Measurements from ENCODE around the gene KLF15.

The KLF15 gene

GRCh38 chr3:126303272-126303671 is 53.9 kb downstream of the KLF15 start:
- no peaks in the 10 kb centered on the region for H4K20me1 ChIP-seq (ENCODE audit: control insufficient read depth, insufficient read depth, low read depth, low read length)
- no peak overlapping the region for H3K4me2 ChIP-seq (ENCODE audit: low read length)
- no peak overlapping the region for H3K27ac ChIP-seq (ENCODE audit: low read depth, low read length)
- no peaks in the 10 kb centered on the region for H3K79me2 ChIP-seq (ENCODE audit: control insufficient read depth, low read length)
- peaks cover 11% of the 10 kb centered on the region; the same call in 1 of the 2 replicates for H3K9me3 ChIP-seq (ENCODE audit: control insufficient read depth, insufficient read depth, low read length)
- no peaks in the 10 kb centered on the region; the same call in 1 of the 2 replicates for H3F3A ChIP-seq (ENCODE audit: control insufficient read depth, insufficient read depth)
- H3K9me2 ChIP-seq (replicated peaks; ENCODE audit: control insufficient read depth, low read length) = no peaks in the 10 kb centered on the region
- peaks cover 6% of the 10 kb centered on the region for H3K4me1 ChIP-seq (ENCODE audit: control insufficient read depth, low read length)
- no peak overlapping the region for H3K4me3 ChIP-seq (ENCODE audit: low read length)
- TF ChIP-seq EZH2phosphoT487 (IDR thresholded peaks at IDR 0.05; ENCODE audit: borderline replicate concordance, low read length) = no peak
- TF ChIP-seq, protein P1, sequence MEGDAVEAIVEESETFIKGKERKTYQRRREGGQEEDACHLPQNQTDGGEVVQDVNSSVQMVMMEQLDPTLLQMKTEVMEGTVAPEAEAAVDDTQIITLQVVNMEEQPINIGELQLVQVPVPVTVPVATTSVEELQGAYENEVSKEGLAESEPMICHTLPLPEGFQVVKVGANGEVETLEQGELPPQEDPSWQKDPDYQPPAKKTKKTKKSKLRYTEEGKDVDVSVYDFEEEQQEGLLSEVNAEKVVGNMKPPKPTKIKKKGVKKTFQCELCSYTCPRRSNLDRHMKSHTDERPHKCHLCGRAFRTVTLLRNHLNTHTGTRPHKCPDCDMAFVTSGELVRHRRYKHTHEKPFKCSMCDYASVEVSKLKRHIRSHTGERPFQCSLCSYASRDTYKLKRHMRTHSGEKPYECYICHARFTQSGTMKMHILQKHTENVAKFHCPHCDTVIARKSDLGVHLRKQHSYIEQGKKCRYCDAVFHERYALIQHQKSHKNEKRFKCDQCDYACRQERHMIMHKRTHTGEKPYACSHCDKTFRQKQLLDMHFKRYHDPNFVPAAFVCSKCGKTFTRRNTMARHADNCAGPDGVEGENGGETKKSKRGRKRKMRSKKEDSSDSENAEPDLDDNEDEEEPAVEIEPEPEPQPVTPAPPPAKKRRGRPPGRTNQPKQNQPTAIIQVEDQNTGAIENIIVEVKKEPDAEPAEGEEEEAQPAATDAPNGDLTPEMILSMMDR (IDR thresholded peaks at IDR 0.05; ENCODE audit: low read depth, low read length, poor library complexity, severe bottlenecking) = no peak
- no peaks in the 10 kb centered on the region for H3K27me3 ChIP-seq (ENCODE audit: control insufficient read depth, low read length)
- no peaks in the 10 kb centered on the region for H3K36me3 ChIP-seq (ENCODE audit: control insufficient read depth, low read length)

DNA sequence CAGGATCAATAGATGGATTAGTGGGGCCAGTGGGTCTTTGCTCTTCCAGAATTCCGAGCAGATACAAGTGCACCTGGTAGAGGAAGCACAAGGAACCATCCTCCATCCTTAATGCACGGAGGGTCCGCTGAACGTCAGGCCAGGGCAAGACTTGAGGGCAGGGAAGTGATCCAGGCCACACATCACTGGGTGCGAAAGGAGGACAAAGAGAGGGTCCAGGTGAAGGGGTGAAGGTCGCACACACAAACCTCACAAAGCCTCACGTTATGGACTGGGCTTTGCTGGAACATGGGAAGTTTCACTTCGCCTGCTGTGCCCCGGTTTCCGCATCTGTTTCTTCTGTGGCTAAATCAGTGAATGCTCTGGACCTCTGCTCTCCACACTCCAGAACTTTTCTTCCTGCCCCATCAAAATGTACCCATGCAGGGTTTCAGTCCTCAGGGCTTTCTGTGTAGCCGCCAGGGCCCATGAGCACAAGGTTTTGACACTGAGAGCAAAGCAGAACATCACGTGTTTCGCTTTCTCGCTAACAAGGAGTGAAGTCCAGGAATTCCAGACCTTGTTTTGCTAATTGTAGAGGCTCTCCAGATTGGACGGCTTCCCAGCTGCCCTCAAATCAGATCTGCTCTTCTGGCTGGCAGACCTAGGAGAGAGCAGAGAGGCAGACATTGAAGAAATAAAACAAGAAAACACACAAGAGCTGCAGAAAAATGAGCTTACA is 56.3 kb downstream of the KLF15 start:
- no peak for TF ChIP-seq EZH2phosphoT487 (IDR thresholded peaks at IDR 0.05; ENCODE audit: borderline replicate concordance, low read length)
- TF ChIP-seq, protein P1 (IDR thresholded peaks at IDR 0.05; ENCODE audit: low read depth, low read length, poor library complexity, severe bottlenecking) = no peak
- no peak overlapping the region for H3K4me3 ChIP-seq (ENCODE audit: low read length)
- H3K27ac ChIP-seq (ENCODE audit: low read depth, low read length) = no peak overlapping the region
- H3K4me2 ChIP-seq (ENCODE audit: low read length) = no peak overlapping the region
- H3K9me2 ChIP-seq (replicated peaks; ENCODE audit: control insufficient read depth, low read length) = no peaks in the 10 kb centered on the region
- H3K4me1 ChIP-seq (ENCODE audit: control insufficient read depth, low read length) = peaks cover 15% of the 10 kb centered on the region
- H3K27me3 ChIP-seq (ENCODE audit: control insufficient read depth, low read length) = no peaks in the 10 kb centered on the region
- H3K9me3 ChIP-seq (ENCODE audit: control insufficient read depth, insufficient read depth, low read length) = peaks cover 17% of the 10 kb centered on the region
- no peaks in the 10 kb centered on the region for H4K20me1 ChIP-seq (ENCODE audit: control insufficient read depth, insufficient read depth, low read depth, low read length)
- H3F3A ChIP-seq (ENCODE audit: control insufficient read depth, insufficient read depth) = no peaks in the 10 kb centered on the region; the same call in 1 of the 2 replicates
- peaks cover 4% of the 10 kb centered on the region; the same call in 1 of the 2 replicates for H3K36me3 ChIP-seq (ENCODE audit: control insufficient read depth, low read length)
- H3K79me2 ChIP-seq (ENCODE audit: control insufficient read depth, low read length) = no peaks in the 10 kb centered on the region

DNA sequence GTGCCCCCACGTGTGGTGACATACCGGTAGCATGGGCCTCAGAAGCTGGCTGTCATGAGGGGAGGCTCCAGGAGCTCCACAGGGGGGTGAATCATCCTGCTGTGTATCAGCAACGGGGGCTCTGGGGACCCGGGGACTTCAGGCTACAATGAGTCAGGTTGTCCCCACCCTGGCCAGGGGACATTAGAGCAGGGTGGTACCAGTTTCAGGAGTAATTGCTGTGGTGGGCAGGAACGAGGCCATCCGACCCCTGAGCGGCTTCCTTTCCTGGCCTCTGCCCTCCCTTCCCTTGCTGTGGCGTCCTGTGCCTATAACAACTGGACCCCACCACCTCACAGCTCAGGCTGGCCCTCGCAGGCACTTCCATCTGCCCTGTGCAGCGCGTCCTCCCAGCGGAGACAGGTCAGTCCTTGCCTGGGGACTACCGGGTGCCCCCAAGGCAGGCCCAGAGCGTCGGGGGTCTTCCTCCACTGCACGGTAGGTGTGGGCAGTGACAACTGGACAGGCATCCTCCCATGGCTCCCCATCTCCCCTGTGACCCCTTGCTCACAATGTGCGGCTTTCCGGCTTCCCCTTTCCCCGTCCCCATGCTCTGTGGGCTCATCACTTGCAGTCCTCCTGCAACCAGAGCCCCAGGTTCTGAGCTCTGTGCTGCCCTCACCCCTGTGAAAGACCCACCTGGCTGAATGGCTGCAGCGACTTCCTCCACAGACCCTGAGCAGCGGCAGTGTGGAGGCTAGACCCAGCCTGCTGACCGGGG is 57.0 kb downstream of the KLF15 start:
- no peak overlapping the region for H3K27ac ChIP-seq (ENCODE audit: low read depth, low read length)
- peaks cover 4% of the 10 kb centered on the region; the same call in 1 of the 2 replicates for H3K36me3 ChIP-seq (ENCODE audit: control insufficient read depth, low read length)
- no peaks in the 10 kb centered on the region for H4K20me1 ChIP-seq (ENCODE audit: control insufficient read depth, insufficient read depth, low read depth, low read length)
- H3K4me2 ChIP-seq (ENCODE audit: low read length) = no peak overlapping the region
- H3K4me3 ChIP-seq (ENCODE audit: low read length) = no peak overlapping the region
- no peaks in the 10 kb centered on the region for H3K79me2 ChIP-seq (ENCODE audit: control insufficient read depth, low read length)
- H3K9me3 ChIP-seq (ENCODE audit: control insufficient read depth, insufficient read depth, low read length) = peaks cover 17% of the 10 kb centered on the region
- H3K9me2 ChIP-seq (replicated peaks; ENCODE audit: control insufficient read depth, low read length) = no peaks in the 10 kb centered on the region
- TF ChIP-seq, protein P1 (IDR thresholded peaks at IDR 0.05; ENCODE audit: low read depth, low read length, poor library complexity, severe bottlenecking) = no peak
- no peak for TF ChIP-seq EZH2phosphoT487 (IDR thresholded peaks at IDR 0.05; ENCODE audit: borderline replicate concordance, low read length)
- H3K4me1 ChIP-seq (ENCODE audit: control insufficient read depth, low read length) = peaks cover 22% of the 10 kb centered on the region
- H3K27me3 ChIP-seq (ENCODE audit: control insufficient read depth, low read length) = no peaks in the 10 kb centered on the region
- H3F3A ChIP-seq (ENCODE audit: control insufficient read depth, insufficient read depth) = no peaks in the 10 kb centered on the region; the same call in 1 of the 2 replicates
